Trophoblast cell (in vitro differentiated cells and primary cell): ENCODE results near the gene OVCA2.

ENCODE experiments used
- DNase-seq, 2 donors: peaks; one replicate each; pipeline ENCODE4 v3.0.0-alpha.2; 2016
- H2AFZ ChIP-seq: 2 replicates; pipeline ENCODE4 v1.6.1; 2013; ENCODE audit warnings: low read length, moderate library complexity, mild to moderate bottlenecking; ENCODE audit not compliant: insufficient read depth, poor library complexity
- H2AK5ac ChIP-seq: 2 replicates; pipeline ENCODE4 v1.6.1; 2013; ENCODE audit warnings: mild to moderate bottlenecking, low read length
- H2BK120ac ChIP-seq: 2 replicates; pipeline ENCODE4 v1.6.1; 2013; ENCODE audit warnings: low read length, mild to moderate bottlenecking, moderate library complexity; ENCODE audit not compliant: insufficient read depth, poor library complexity
- H2BK12ac ChIP-seq: 2 replicates; pipeline ENCODE4 v1.6.1; 2013; ENCODE audit warnings: mild to moderate bottlenecking, low read length, moderate library complexity
- H2BK5ac ChIP-seq: 2 replicates; pipeline ENCODE4 v1.6.1; 2013; ENCODE audit warnings: low read length, low read depth, moderate library complexity, mild to moderate bottlenecking; ENCODE audit not compliant: poor library complexity
- H3K14ac ChIP-seq: 2 replicates; pipeline ENCODE4 v1.6.1; 2013; ENCODE audit warnings: mild to moderate bottlenecking, low read length
- H3K18ac ChIP-seq: 2 replicates; pipeline ENCODE4 v1.6.1; 2013; ENCODE audit warnings: mild to moderate bottlenecking, low read length
- H3K23ac ChIP-seq: 2 replicates; pipeline ENCODE4 v1.6.1; 2013; ENCODE audit warnings: low read length
- H3K27ac ChIP-seq: 2 replicates; pipeline ENCODE4 v1.5.1; 2013; ENCODE audit warnings: low read depth, mild to moderate bottlenecking, inconsistent platforms, low read length, moderate library complexity
- H3K27me3 ChIP-seq: 2 replicates; pipeline ENCODE4 v1.6.1; 2013; ENCODE audit warnings: inconsistent platforms, mild to moderate bottlenecking, low read length, moderate library complexity; ENCODE audit not compliant: insufficient read depth
- H3K36me3 ChIP-seq, 2 experiments: 1 replicate in 1 of 2; 2 replicates in 1 of 2; pipeline ENCODE4 v1.6.1; 2013; ENCODE audit warnings: low read length in 2 of 2, mild to moderate bottlenecking in 2 of 2, moderate library complexity in 1 of 2; ENCODE audit not compliant: insufficient read depth in 2 of 2, control insufficient read depth in 1 of 2
- H3K4ac ChIP-seq: 2 replicates; pipeline ENCODE4 v1.6.1; 2013; ENCODE audit warnings: low read depth, mild to moderate bottlenecking, low read length, moderate library complexity
- H3K4me1 ChIP-seq, 2 experiments: 1 replicate in 1 of 2; 2 replicates in 1 of 2; pipeline ENCODE4 v1.6.1; 2013; ENCODE audit warnings: low read length in 2 of 2, mild to moderate bottlenecking in 2 of 2, moderate library complexity in 1 of 2; ENCODE audit not compliant: insufficient read depth in 2 of 2, control insufficient read depth in 1 of 2
- H3K4me2 ChIP-seq: 2 replicates; pipeline ENCODE4 v1.6.1; 2013; ENCODE audit warnings: inconsistent platforms, mild to moderate bottlenecking, low read length, moderate library complexity
- H3K4me3 ChIP-seq: 2 replicates; pipeline ENCODE4 v1.5.1; 2013; ENCODE audit warnings: mild to moderate bottlenecking, low read depth, low read length, inconsistent platforms
- H3K79me1 ChIP-seq: one replicate; pipeline ENCODE4 v1.6.1; 2013; ENCODE audit warnings: low read length
- H3K79me2 ChIP-seq: 2 replicates; pipeline ENCODE4 v1.6.1; 2013; ENCODE audit warnings: low read length, mild to moderate bottlenecking; ENCODE audit not compliant: control insufficient read depth, insufficient read depth, poor library complexity
- H3K9ac ChIP-seq: 2 replicates; pipeline ENCODE4 v1.6.1; 2013; ENCODE audit warnings: mild to moderate bottlenecking, low read length
- H3K9me3 ChIP-seq: 2 replicates; pipeline ENCODE4 v1.6.1; 2013; ENCODE audit warnings: low read depth, mild to moderate bottlenecking, control low read depth, inconsistent platforms, low read length; ENCODE audit not compliant: insufficient read depth
- H4K12ac ChIP-seq: 2 replicates; pipeline ENCODE4 v1.6.1; 2013; ENCODE audit warnings: low read depth, mild to moderate bottlenecking, low read length, moderate library complexity
- H4K8ac ChIP-seq: 2 replicates; pipeline ENCODE4 v1.6.1; 2013; ENCODE audit warnings: low read depth, mild to moderate bottlenecking, low read length, moderate library complexity
- H4K91ac ChIP-seq: one replicate; pipeline ENCODE4 v1.6.1; 2013; ENCODE audit warnings: low read depth, mild to moderate bottlenecking, low read length, moderate library complexity
- WGBS: extraction: QIAGEN DNeasy Blood & Tissue Kit; methylation state at CpG from one replicate; pipeline ENCODE4 v1.1.7; 2013; ENCODE audit warnings: missing lambda C conversion rate; ENCODE audit not compliant: insufficient read length, insufficient coverage; ENCODE audit errors: extremely low coverage; 5-methylcytosine and 5-hydroxymethylcytosine counted together

The OVCA2 gene

DNA sequence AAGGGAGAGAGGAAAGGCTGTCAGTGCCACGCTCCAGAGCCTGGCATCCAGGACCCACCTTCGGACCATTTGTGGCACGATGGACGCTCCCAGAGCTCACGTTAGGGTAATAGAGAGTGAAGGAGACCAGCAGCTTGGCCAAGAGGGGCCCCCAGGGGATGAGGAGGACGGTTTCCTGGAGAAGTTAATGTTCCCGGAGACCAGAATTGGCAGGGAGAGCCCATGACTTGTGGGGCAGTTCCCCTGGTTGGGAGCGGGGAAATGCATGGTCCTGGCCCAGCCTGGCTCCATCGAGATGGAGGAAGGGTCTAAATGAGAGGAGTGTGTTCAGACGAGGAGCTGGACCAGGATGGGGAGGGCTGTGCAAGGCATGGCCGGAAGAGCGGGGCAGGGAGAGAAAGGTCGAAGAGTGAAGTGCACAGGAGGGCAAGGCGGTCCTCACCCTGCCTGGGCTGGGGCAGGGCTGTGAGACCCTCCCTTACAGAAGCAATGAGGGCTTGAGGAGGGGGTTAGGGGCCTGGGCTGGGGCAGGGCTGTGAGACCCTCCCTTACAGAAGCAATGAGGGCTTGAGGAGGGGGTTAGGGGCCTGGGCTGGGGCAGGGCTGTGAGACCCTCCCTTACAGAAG lies 10.2 kb downstream of the OVCA2 start:
- Histone ChIP-seq H2BK12ac (no peak overlapping the region), H3K4me3 (no peak overlapping the region), H2AK5ac (no peak overlapping the region), H3K79me1 (peaks cover 9% of the 10 kb centered on the region), H3K9me3 (peaks cover 4% of the 10 kb centered on the region), H3K9ac (no peak overlapping the region), H3K27ac (no peak overlapping the region), H4K91ac (no peak overlapping the region), H3K4me1 (peaks cover 23 to 40% of the 10 kb centered on the region in 2 experiments), H3K18ac (no peak overlapping the region), H3K14ac (no peak overlapping the region), H2BK120ac (no peak overlapping the region), H4K12ac (no peak overlapping the region), H3K36me3 (no peaks in the 10 kb centered on the region), H3K27me3 (peaks cover 47% of the 10 kb centered on the region), H2BK5ac (no peak overlapping the region), H2AFZ (no peak overlapping the region), H3K4me2 (no peak overlapping the region), H3K4ac (no peak overlapping the region), H4K8ac (no peak overlapping the region), H3K23ac (no peak overlapping the region), H3K79me2 (peaks cover 2% of the 10 kb centered on the region)
- no CpG with 5 or more reads among the region's 14 CpGs for WGBS
- DNase-seq: no peak

- Histone ChIP-seq H3K36me3 (peaks cover 4 to 12% of the 10 kb centered on the region in 2 experiments), H3K14ac (no peak overlapping the region), H3K23ac (no peak overlapping the region), H3K27ac (no peak overlapping the region), H3K79me1 (peaks cover 9% of the 10 kb centered on the region), H3K79me2 (peaks cover 2% of the 10 kb centered on the region), H4K91ac (no peak overlapping the region), H2AFZ (peak overlapping the region; percentile 50), H3K4me3 (peak overlapping the region; percentile 34), H2BK12ac (no peak overlapping the region), H2BK120ac (no peak overlapping the region), H3K9ac (no peak overlapping the region), H3K9me3 (peaks cover 17% of the 10 kb centered on the region), H2AK5ac (no peak overlapping the region), H2BK5ac (no peak overlapping the region), H3K4me2 (peak overlapping the region; percentile 53), H3K27me3 (peaks cover 63% of the 10 kb centered on the region), H4K8ac (no peak overlapping the region), H3K4me1 (peaks cover 33 to 53% of the 10 kb centered on the region in 2 experiments), H3K18ac (no peak overlapping the region), H3K4ac (no peak overlapping the region), H4K12ac (no peak overlapping the region)
- no CpG with 5 or more reads among the region's 84 CpGs for WGBS
- peak; percentile 83 to 90 for DNase-seq
Observed at GRCh38 chr17:2053380-2054261, 11.8 kb downstream of the OVCA2 start.

GRCh38 chr17:2054262-2054511 lies 12.4 kb downstream of the OVCA2 start:
- Histone ChIP-seq H2AK5ac (no peak overlapping the region), H3K4me3 (no peak overlapping the region), H3K4ac (no peak overlapping the region), H2BK120ac (no peak overlapping the region), H4K12ac (no peak overlapping the region), H3K79me2 (peaks cover 2% of the 10 kb centered on the region), H3K4me2 (peak overlapping the region; percentile 53), H3K36me3 (peaks cover 5 to 12% of the 10 kb centered on the region in 2 experiments), H4K91ac (no peak overlapping the region), H3K27ac (no peak overlapping the region), H3K18ac (no peak overlapping the region), H2BK12ac (no peak overlapping the region), H3K9me3 (peaks cover 18% of the 10 kb centered on the region), H4K8ac (no peak overlapping the region), H3K14ac (no peak overlapping the region), H3K23ac (no peak overlapping the region), H2AFZ (no peak overlapping the region), H2BK5ac (no peak overlapping the region), H3K27me3 (peaks cover 66% of the 10 kb centered on the region), H3K9ac (no peak overlapping the region), H3K79me1 (peaks cover 9% of the 10 kb centered on the region), H3K4me1 (peaks cover 33 to 57% of the 10 kb centered on the region in 2 experiments)
- no CpG with 5 or more reads among the region's 16 CpGs for WGBS
- DNase-seq: no peak

DNA sequence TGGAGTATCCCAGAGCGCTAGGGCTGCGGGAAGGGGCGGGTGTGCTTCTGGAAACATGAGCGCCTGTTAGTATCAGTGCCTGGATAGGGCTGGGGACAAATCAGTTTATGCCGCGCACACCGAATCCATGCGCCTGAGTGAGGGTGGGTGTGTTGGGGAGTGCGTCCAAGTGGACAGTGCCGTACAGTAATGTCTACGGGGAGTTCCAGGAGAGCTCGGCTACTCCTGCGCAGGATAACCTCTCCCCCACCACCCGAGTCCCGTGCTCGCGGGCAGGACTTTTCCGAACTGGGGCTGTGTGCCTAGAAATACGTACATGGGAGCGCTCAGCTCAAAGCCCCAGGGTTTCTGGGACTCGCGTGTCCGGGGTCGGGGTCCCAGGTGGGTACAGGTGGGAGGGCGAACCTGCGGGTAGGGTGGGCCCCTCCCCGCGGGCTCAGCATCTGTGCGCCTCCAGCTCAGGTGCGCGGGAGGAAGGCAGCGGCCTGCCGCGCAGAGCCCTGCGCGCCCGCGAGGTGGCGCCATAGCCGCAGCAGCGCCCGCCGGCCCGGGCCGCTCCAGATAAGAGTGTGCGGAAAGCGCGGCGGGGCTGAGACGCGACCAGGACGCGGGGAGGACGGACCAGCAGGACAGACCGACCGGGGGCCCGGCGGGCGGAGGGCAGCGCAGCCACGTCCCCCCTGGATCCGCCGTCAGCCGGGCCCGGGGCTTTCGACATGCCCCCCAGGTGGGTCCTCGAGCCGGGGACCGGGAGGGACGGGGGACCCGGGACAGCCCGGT lies 12.9 kb downstream of the OVCA2 start, which contains the start of gene HIC1:
Gene HIC1 (plus strand): TSS at position 592 of the 780 bp plus-strand sequence. CDS start 1,588 bp downstream, outside the sequence.
- no peak within 1 kb of the TSS for H2AK5ac ChIP-seq
- no peak within 1 kb of the TSS for H3K18ac ChIP-seq
- H3K27ac ChIP-seq: no peak within 1 kb of the TSS
- H4K91ac ChIP-seq: peak within 1 kb of the TSS; percentile 58
- H2AFZ ChIP-seq: peak within 1 kb of the TSS; percentile 25
- no peak within 1 kb of the TSS for H2BK12ac ChIP-seq
- peaks cover 2% of the 10 kb centered on the region for H3K79me2 ChIP-seq
- no peak within 1 kb of the TSS for H4K12ac ChIP-seq
- peak within 1 kb of the TSS; percentile 65 for H3K4me3 ChIP-seq
- no peak within 1 kb of the TSS for H2BK5ac ChIP-seq
- H3K9me3 ChIP-seq: peaks cover 18% of the 10 kb centered on the region
- H3K4ac ChIP-seq: no peak within 1 kb of the TSS
- no peak within 1 kb of the TSS for H3K9ac ChIP-seq
- peak within 1 kb of the TSS; percentile 47 for H3K14ac ChIP-seq
- H3K27me3 ChIP-seq: peaks cover 69% of the 10 kb centered on the region
- no peak within 1 kb of the TSS for H2BK120ac ChIP-seq
- DNase-seq: peak; percentile 78 to 91
- no peak within 1 kb of the TSS for H3K23ac ChIP-seq
- H4K8ac ChIP-seq: no peak within 1 kb of the TSS
- H3K79me1 ChIP-seq: peaks cover 9% of the 10 kb centered on the region
- peaks cover 6 to 12% of the 10 kb centered on the region in 2 experiments for H3K36me3 ChIP-seq
- peaks cover 33 to 52% of the 10 kb centered on the region in 2 experiments for H3K4me1 ChIP-seq
- peak within 1 kb of the TSS; percentile 87 for H3K4me2 ChIP-seq
- WGBS: no CpG with 5 or more reads among the region's 72 CpGs
